ENCODE measurements around the gene MDGA2.

The MDGA2 gene

DNA sequence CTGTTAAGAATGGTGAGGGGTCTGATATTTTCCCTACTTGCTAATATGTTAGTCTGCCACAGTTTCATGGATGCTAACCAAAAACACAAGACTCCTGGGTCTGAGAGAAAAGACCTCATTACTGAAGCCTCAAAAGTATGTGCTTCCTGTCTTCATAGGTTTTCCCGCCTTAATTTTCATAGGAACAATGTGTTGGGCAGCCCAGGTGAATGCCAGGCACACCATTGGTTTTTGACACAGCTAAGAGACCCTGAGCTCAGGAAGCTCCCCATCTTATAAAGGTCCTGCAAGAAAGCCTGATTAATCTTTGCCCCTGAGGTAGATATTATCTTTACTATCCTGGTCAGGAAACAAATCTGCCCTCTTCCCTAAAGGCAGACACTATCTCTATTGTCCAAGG lies 464.1 kb downstream of the MDGA2 start:
- no peaks in the 10 kb centered on the region for H3K27me3 ChIP-seq
- H3K4me1 ChIP-seq: no peaks in the 10 kb centered on the region
- no peaks in the 10 kb centered on the region for H3K9me3 ChIP-seq
- no peak overlapping the region for H3K27ac ChIP-seq
- DNase-seq: no peak
- H3K4me3 ChIP-seq: no peak overlapping the region
- no peaks in the 10 kb centered on the region for H3K36me3 ChIP-seq
- TF ChIP-seq, protein P1, sequence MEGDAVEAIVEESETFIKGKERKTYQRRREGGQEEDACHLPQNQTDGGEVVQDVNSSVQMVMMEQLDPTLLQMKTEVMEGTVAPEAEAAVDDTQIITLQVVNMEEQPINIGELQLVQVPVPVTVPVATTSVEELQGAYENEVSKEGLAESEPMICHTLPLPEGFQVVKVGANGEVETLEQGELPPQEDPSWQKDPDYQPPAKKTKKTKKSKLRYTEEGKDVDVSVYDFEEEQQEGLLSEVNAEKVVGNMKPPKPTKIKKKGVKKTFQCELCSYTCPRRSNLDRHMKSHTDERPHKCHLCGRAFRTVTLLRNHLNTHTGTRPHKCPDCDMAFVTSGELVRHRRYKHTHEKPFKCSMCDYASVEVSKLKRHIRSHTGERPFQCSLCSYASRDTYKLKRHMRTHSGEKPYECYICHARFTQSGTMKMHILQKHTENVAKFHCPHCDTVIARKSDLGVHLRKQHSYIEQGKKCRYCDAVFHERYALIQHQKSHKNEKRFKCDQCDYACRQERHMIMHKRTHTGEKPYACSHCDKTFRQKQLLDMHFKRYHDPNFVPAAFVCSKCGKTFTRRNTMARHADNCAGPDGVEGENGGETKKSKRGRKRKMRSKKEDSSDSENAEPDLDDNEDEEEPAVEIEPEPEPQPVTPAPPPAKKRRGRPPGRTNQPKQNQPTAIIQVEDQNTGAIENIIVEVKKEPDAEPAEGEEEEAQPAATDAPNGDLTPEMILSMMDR (IDR thresholded peaks at IDR 0.05): no peak
- intact Hi-C loops (cut with DNase I; ENCODE audit: low total_unique reads): no loop called here

DNA sequence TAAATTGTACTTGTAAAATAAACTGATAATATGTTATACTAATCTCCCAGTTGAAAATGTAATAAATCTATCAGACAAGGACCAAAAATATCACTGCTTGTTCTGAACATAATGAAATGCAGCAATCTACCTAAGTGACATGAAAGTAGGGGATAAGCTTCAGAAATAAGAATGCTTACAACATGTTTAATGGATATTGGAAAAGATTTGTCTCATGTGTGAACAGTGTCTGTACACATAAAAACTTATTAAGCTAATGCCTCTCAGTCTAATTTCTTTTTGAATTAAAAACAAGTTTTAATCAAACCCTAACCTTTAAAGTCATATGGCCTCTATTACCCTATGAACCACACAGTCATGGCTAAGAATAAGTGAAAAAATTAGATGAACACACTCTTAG lies 465.3 kb downstream of the MDGA2 start:
- no peaks in the 10 kb centered on the region for H3K9me3 ChIP-seq
- TF ChIP-seq, protein P1 (IDR thresholded peaks at IDR 0.05): no peak
- intact Hi-C loops (cut with DNase I; ENCODE audit: low total_unique reads): no loop called here

DNA sequence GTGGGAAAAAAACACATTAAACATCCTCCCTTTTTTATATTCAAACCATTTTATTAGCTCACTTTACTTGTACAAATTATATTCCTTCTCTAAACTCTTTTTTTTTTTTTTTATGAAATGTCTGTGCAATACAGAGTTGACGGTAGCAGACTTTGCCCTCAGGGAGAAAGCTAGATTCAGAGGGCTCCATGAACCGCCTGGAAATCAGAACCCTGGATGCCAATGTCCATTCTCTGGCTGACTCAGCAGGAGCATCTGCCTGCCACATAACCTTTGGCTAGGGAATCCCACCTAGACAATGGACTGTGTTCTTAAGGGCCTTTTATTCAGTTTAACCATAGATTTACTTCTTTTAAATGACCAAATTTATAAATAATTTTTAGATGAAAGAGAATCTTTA lies 467.0 kb downstream of the MDGA2 start:
- TF ChIP-seq, protein P1 (IDR thresholded peaks at IDR 0.05): no peak
- intact Hi-C loops (cut with DNase I; ENCODE audit: low total_unique reads): no loop called here
- DNase-seq: no peak

More for the DNA sequence above, 465.3 kb downstream of the MDGA2 start:
- Histone ChIP-seq H3K27ac (no peak overlapping the region), H3K27me3 (no peaks in the 10 kb centered on the region), H3K4me1 (no peaks in the 10 kb centered on the region), H3K36me3 (no peaks in the 10 kb centered on the region), H3K4me3 (no peak overlapping the region)
- no peak for DNase-seq

DNA sequence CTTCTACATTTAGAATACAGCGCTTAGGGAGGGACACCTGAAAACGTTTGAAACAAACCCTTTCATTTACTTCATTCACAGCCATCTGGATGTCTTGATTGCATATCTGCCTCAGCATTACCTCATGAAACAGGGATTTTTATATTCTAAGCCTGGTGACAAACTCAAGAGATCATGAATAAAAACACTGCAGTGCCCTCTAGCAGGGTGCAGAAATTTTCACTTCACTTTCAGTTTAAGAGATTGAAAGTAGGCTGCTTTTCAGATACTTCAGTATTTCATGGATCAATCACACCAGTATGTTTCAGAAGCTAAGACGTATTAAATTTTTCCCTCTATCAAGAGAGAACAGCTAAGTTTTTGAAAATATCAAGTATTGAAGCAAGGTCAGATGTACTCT lies 467.8 kb downstream of the MDGA2 start:
- Histone ChIP-seq H3K9me3 (no peaks in the 10 kb centered on the region), H3K4me1 (no peaks in the 10 kb centered on the region), H3K4me3 (no peak overlapping the region), H3K36me3 (no peaks in the 10 kb centered on the region), H3K27ac (no peak overlapping the region), H3K27me3 (no peaks in the 10 kb centered on the region)
- TF ChIP-seq, protein P1 (IDR thresholded peaks at IDR 0.05): no peak
- intact Hi-C loops (cut with DNase I; ENCODE audit: low total_unique reads): no loop called here
- no peak for DNase-seq

More for the DNA sequence above, 467.0 kb downstream of the MDGA2 start:
- Histone ChIP-seq H3K27ac (no peak overlapping the region), H3K27me3 (no peaks in the 10 kb centered on the region), H3K4me3 (no peak overlapping the region), H3K36me3 (no peaks in the 10 kb centered on the region), H3K4me1 (no peaks in the 10 kb centered on the region), H3K9me3 (no peaks in the 10 kb centered on the region)

DNA sequence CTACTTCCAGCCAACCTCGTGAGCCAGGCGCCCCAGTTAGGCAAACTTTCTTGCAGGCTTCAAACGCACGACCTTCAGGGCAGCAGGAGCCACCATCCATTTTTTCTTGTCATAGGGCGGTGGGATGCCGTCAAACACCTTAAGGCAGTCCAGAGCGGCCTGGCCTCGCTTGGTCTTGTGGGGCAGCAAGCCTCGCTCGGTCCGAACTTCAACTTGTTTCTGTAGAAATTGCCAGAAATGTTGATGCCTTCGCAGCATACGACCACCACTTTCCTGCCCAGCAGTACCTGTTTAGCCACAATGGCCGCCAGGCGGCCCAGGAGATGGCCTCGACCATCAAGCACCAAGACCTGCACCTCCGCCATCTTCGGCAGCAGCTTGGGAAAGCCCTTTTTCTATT lies 474.7 kb downstream of the MDGA2 start:
- Histone ChIP-seq H3K9me3 (no peaks in the 10 kb centered on the region), H3K4me1 (no peaks in the 10 kb centered on the region), H3K4me3 (no peak overlapping the region), H3K27me3 (no peaks in the 10 kb centered on the region), H3K27ac (no peak overlapping the region), H3K36me3 (no peaks in the 10 kb centered on the region)
- intact Hi-C loops (cut with DNase I; ENCODE audit: low total_unique reads): no loop called here
- DNase-seq: no peak
- TF ChIP-seq, protein P1 (IDR thresholded peaks at IDR 0.05): no peak

DNA sequence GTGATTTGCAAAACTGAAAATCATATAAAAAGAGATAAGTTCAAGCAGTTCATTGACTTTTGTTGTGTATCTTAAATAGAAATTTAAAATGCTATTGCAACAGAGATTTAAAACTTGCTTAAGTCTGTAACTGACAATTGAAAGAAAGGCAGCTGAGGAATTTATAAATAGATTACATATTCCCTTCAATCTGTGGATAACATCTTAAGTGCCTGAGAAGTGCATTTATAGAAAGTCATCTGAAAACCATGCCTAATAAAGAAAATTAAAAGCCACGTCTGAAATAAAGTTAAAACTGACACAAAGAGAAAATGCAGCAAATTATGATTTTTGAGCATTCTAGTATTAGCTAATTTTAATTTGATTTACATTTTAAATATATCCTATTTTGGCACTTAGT lies 479.8 kb downstream of the MDGA2 start:
- intact Hi-C loops (cut with DNase I; ENCODE audit: low total_unique reads): no loop called here
- Histone ChIP-seq H3K36me3 (no peaks in the 10 kb centered on the region), H3K4me1 (no peaks in the 10 kb centered on the region), H3K27ac (no peak overlapping the region), H3K27me3 (no peaks in the 10 kb centered on the region), H3K9me3 (no peaks in the 10 kb centered on the region), H3K4me3 (no peak overlapping the region)
- TF ChIP-seq, protein P1 (IDR thresholded peaks at IDR 0.05): no peak
- no peak for DNase-seq

Data from tibial artery (tissue), 4 donors.